Measurements from ENCODE around the gene MFSD11.
A peak's percentile ranks its signal among the peaks of the same experiment; 100 is the strongest.
"Not testable (repeated sequence)": the region's sequence is repeated elsewhere in the genome, so short reads cannot be mapped to it uniquely, and the experiment has no call there.

MFSD11 gene

DNA sequence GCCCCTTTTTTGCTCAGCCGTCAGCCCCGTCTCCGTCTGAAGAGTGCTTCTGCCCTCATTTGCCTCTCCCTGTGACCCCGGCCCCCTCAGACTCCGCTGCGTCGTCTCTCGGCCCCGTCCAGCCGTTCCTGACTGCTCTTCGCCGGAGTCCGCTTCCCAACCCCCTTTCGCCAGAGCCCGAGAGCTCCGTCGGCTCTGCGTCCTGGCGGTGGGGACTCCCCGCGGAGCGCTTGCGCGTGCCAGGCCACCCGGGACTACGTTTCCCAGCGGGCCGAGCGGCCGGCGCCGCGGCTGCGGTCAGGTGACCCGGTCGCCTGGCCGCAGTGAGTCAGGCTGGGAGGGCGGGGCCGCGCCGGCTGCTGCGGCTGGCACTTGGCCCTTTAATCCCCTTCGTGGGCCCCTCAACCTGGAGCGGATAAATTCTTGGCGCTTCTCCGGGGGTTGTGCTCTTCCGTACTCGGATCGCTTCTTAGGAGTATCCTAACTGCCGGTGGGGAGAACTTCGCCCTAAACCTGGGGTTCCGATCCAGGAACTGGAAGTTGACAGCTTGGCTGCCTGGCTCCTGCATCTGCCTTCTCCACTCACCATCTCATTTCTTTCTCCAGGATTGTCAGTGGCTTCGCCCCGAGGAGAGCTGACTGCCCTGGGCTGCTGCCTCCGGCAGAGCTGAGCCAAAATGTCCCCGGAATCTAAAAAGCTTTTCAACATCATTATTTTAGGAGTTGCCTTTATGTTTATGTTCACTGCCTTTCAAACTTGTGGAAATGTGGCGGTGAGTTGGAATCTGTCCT, at the start of gene MFSD11:
Gene MFSD11, plus strand, starts transcription at position 444 of the 792 bp plus-strand sequence. Its CDS starts 234 bp downstream, at position 678.
- Histone ChIP-seq H3K36me3 (ENCODE audit: insufficient read depth, low read length) (peaks cover 40% of the 10 kb centered on the region), H3K27me3 (ENCODE audit: control insufficient read depth in 1 of 2, insufficient read depth in 2 of 2, low read length in 2 of 2) (no peaks in the 10 kb centered on the region), H3K4me1 (ENCODE audit: insufficient read depth, low read length) (peaks cover 62% of the 10 kb centered on the region), H3K4me3 (ENCODE audit: low read depth in 1 of 2, low read length in 2 of 2) (peak within 1 kb of the TSS; percentile 88 to 99), H3K27ac (ENCODE audit: low read depth, low read length) (peak within 1 kb of the TSS; percentile 100), H3K9me3 (ENCODE audit: low read length) (no peaks in the 10 kb centered on the region), H3K9ac (ENCODE audit: low read length) (peak within 1 kb of the TSS; percentile 98)

DNA sequence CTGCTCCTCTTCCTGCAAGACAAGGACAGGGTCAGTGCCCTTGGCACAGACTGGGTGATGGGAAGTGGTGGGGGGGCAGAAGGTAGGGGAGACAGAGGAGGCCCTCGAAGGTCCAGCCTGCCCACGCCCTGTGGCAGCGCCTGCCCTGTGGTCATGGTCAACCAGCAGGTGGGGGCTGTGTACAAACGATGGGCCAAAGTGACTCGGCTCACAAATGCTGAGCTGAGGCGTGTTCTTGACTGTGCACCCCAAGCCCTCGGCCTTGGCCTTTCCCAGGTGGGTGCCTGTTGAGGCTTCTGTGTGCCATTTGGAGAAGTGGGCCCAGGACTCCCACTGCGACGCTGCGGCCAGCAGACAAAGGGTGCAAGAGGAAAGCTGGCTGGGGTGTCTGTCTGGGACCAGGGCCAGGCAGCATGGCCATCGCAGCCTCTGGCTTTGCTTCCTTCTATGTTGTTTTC, 49.7 kb upstream of the MFSD11 start:
- H3K4me3 ChIP-seq (ENCODE audit: low read depth in 1 of 2, low read length in 2 of 2): peak overlapping the region in 1 of 2 donors; percentile 26
- peaks cover 80% of the 10 kb centered on the region for H3K4me1 ChIP-seq (ENCODE audit: insufficient read depth, low read length)
- H3K27me3 ChIP-seq (ENCODE audit: control insufficient read depth in 1 of 2, insufficient read depth in 2 of 2, low read length in 2 of 2): no peaks in the 10 kb centered on the region
- H3K27ac ChIP-seq (ENCODE audit: low read depth, low read length): peak overlapping the region; percentile 96
- no peaks in the 10 kb centered on the region for H3K9me3 ChIP-seq (ENCODE audit: low read length)
- H3K9ac ChIP-seq (ENCODE audit: low read length): peak overlapping the region; percentile 22
- peaks cover 15% of the 10 kb centered on the region for H3K36me3 ChIP-seq (ENCODE audit: insufficient read depth, low read length)

DNA sequence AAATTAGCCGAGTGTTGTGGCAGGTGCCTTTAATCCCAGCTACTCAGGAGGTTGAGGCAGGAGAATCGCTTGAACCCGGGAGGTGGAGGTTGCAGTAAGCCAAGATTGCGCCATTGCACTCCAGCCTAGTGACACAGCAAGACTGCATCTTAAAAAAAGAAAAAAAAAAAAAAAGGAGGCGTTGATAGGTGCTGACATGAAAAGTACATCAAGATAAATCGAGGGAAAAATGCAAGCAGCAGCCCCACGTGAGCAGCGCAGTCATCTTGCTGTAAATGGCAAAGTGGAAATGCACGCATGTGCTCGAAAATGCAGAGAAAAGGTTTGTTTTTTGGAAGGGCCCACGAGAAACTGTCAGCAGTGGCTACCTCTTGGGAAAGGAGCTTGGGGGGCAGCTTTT, 48.1 kb upstream of the MFSD11 start:
- Histone ChIP-seq H3K9ac (ENCODE audit: low read length) (no peak overlapping the region), H3K9me3 (ENCODE audit: low read length) (no peaks in the 10 kb centered on the region), H3K27me3 (ENCODE audit: control insufficient read depth in 1 of 2, insufficient read depth in 2 of 2, low read length in 2 of 2) (no peaks in the 10 kb centered on the region), H3K27ac (ENCODE audit: low read depth, low read length) (no peak overlapping the region), H3K36me3 (ENCODE audit: insufficient read depth, low read length) (peaks cover 8% of the 10 kb centered on the region), H3K4me3 (ENCODE audit: low read depth in 1 of 2, low read length in 2 of 2) (no peak overlapping the region), H3K4me1 (ENCODE audit: insufficient read depth, low read length) (peaks cover 69% of the 10 kb centered on the region)

DNA sequence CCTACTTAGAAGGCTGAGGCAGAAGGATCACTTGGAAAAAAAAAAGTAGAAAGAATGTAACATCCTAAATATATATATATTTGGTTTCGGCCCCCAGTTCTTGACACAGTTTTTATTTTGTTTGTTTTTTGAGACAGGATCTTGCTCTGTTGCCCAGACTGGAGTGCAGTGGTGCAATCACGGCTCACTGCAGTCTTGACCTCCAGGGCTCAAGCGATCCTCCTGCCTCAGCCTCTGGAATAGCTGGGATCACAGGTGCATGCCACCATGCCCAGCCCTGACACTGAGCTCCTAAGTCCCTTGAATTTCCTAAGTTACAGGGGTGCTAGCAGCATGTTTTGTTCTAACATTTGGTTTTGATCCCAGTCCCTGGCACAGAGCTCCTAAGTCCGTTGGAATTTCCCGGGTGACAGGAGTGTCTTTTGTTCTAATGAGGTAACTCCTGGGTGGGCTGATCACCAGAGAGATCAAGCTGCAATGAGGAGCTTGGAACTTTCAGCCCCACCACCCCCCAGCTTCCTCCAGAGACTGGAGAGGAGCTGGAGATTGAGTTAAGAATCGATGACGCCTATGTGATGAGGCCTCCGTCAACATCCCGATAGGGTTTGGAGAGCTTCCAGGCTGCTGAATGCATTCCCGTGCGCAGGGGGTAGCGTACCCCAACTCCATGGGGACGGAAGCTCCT, 47.2 kb upstream of the MFSD11 start:
- H3K9me3 ChIP-seq (ENCODE audit: low read length): no peaks in the 10 kb centered on the region
- no peaks in the 10 kb centered on the region for H3K27me3 ChIP-seq (ENCODE audit: control insufficient read depth in 1 of 2, insufficient read depth in 2 of 2, low read length in 2 of 2)
- H3K27ac ChIP-seq (ENCODE audit: low read depth, low read length): no peak overlapping the region
- no peak overlapping the region for H3K9ac ChIP-seq (ENCODE audit: low read length)
- no peak overlapping the region for H3K4me3 ChIP-seq (ENCODE audit: low read depth in 1 of 2, low read length in 2 of 2)
- H3K4me1 ChIP-seq (ENCODE audit: insufficient read depth, low read length): peaks cover 69% of the 10 kb centered on the region
- peaks cover 3% of the 10 kb centered on the region for H3K36me3 ChIP-seq (ENCODE audit: insufficient read depth, low read length)

DNA sequence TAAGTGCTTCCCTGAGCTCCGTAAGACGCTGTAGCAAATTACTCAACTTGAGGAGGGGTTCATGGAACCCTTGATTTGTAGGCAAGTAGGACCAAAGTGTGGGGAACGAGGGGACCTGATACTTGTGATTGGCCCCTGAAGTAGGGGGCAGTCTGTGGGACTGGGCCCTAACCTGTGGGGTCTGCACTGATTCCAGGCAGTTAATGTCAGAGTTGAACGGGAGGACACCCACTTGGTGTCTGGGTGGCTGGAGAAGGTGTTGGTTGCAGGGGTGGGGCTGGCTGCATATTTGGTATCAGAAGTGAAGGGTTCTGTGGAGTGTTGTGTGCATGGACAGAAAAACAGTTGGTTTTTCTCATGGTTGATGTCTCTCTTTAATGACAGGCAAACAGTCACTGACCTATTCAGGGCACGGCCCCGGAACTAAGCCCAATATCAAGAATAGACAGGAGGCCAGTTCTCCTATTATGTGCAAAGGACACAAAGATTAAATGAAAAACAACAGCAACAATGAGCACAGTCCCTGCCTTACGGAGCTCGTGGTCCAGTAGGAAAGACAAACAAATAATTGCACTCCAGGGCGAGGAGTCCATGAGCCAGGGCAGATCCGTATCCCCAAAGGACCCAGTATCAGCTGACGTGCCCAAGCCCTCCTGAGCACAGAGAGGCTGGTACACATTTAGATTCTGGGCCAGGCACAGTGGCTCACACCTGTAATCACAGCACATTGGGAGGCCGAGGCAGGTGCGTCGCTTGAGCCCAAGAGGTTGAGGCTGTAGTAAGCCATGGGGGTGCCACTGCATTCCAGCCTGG, 46.3 kb upstream of the MFSD11 start:
- Histone ChIP-seq H3K27me3 (ENCODE audit: control insufficient read depth in 1 of 2, insufficient read depth in 2 of 2, low read length in 2 of 2) (no peaks in the 10 kb centered on the region), H3K9me3 (ENCODE audit: low read length) (no peaks in the 10 kb centered on the region), H3K27ac (ENCODE audit: low read depth, low read length) (peak overlapping the region; percentile 29), H3K4me3 (ENCODE audit: low read depth in 1 of 2, low read length in 2 of 2) (no peak overlapping the region), H3K9ac (ENCODE audit: low read length) (no peak overlapping the region), H3K36me3 (ENCODE audit: insufficient read depth, low read length) (no peaks in the 10 kb centered on the region), H3K4me1 (ENCODE audit: insufficient read depth, low read length) (peaks cover 65% of the 10 kb centered on the region)

DNA sequence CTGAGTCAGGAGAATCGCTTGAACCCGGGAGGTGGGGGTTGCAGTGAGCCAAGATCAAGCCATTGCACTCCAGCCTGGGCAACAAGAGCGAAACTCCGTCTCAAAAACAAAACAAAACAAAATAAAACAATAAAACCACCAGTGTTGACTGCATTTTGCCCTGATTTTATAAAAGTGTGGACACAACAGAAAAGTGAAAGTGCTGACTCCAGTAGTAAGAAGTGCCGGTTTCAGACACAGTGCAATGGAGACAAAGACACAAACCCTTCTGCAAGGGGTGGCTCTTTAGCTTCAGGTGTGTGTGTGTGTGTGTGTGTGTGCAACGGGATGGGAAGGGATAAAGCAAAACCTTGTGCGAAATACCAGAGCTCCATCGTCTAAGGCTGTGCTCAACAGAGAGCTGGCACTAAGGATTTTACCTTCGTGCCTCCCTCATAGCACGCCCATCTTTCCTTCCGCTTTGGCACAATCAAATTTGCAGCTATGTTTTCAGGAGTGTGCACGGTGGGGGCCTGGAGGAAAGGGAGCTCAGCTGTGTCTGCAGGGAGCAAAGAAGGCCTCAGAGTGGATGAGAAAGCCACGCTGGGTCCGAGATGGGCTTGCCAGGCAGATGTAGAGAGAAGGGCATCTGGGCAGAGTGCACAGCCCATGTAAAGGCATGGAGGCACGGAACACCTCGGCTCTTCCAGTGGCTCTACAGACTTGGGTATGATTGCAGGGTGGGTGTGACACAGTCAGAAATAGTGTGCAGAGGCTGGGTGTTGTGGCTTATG, 42.7 kb upstream of the MFSD11 start:
- Histone ChIP-seq H3K4me1 (ENCODE audit: insufficient read depth, low read length) (peaks cover 70% of the 10 kb centered on the region), H3K27me3 (ENCODE audit: control insufficient read depth in 1 of 2, insufficient read depth in 2 of 2, low read length in 2 of 2) (no peaks in the 10 kb centered on the region), H3K27ac (ENCODE audit: low read depth, low read length) (peak overlapping the region; percentile 83), H3K9me3 (ENCODE audit: low read length) (no peaks in the 10 kb centered on the region), H3K9ac (ENCODE audit: low read length) (no peak overlapping the region), H3K4me3 (ENCODE audit: low read depth in 1 of 2, low read length in 2 of 2) (peak overlapping the region in 1 of 2 donors; percentile 10), H3K36me3 (ENCODE audit: insufficient read depth, low read length) (no peaks in the 10 kb centered on the region)

DNA sequence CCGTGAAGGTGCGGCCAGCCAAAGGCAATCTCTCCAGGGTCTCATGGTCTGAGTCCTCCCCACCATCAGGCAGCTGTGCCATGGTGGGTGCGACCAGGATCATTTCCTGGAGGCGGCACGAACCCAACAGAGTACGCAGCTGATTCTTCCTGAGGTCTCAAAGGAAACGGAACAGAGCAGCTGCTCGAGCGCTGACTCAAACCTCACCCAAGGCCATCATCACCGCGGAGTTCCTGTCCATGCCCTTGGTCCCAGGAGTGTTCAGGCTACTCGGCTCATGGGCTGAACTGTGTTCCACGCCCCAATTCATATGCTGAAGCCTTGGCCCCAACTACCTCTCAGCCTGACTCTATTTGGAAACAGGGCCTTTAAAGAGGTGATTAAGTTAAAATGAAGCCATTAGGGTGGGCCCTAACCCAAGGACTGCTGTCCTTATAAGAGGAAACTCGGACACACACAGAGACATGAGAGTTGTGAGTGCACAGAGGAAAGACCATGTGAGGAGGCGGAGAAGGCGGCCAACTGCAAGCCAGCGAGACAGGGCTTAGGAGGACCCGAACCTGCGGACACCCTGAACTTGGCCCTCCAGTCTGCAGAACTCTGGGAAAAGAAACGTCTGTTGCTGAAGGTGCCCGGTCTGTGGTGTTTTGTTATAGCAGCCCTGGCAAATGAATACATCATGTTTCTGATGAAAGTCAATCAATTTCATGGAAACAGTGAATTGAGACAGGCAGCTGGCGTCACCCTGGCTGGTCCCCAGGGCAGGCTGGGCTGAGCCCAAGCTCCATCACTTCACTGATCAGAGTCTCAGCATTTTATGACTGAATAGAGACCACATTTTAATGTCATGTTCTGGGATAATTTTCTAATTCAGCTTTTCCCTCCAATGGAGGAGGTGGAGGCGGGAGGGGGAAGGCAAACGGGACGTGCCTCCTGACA, 40.9 kb upstream of the MFSD11 start:
- peak overlapping the region; percentile 89 for H3K27ac ChIP-seq (ENCODE audit: low read depth, low read length)

DNA sequence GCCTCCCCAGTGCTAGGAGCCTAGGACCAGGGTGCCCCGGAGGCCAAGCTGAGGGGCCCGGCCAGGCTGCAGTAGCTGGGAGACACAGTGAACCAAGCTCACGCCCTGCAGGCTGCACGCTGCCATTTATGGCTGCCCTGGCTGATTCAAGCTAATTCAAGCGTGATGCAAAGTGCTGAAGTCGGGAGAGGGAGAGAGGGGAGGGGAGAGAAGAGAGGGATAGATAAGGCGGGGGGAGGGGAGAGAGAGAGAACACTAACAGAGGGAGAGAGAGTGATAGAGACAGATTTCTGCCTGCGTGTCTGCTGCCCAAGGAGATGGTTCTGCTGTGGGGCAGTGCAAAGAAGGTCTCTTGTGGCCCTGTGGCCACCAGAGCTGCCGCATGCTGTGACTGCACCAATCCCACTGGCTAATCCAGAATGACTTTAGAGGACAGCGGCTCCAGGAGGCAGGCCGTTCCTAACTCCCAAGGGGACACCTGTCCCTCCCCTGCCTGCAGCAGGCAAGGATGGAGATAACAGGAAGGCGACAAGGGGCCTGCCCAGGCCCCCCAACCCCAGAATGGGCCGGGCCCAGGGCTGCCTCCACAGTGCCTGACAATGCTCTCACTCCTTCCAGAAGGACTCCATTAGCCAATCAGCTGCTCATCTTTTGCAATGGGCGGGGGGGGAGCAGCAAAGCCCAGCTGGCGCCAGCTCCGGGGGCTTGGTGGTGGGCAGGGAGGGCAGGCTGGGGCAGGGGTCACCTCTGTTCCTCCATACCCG, 40.0 kb upstream of the MFSD11 start:
- H3K27ac ChIP-seq (ENCODE audit: low read depth, low read length): peak overlapping the region; percentile 89
- H3K9me3 ChIP-seq (ENCODE audit: low read length): no peaks in the 10 kb centered on the region
- peaks cover 75% of the 10 kb centered on the region for H3K4me1 ChIP-seq (ENCODE audit: insufficient read depth, low read length)
- H3K4me3 ChIP-seq (ENCODE audit: low read depth in 1 of 2, low read length in 2 of 2): peak overlapping the region in 1 of 2 donors; percentile 27
- H3K27me3 ChIP-seq (ENCODE audit: control insufficient read depth in 1 of 2, insufficient read depth in 2 of 2, low read length in 2 of 2): no peaks in the 10 kb centered on the region
- no peaks in the 10 kb centered on the region for H3K36me3 ChIP-seq (ENCODE audit: insufficient read depth, low read length)
- H3K9ac ChIP-seq (ENCODE audit: low read length): no peak overlapping the region

More for the DNA sequence above, 40.9 kb upstream of the MFSD11 start:
- no peak overlapping the region for H3K9ac ChIP-seq (ENCODE audit: low read length)
- H3K27me3 ChIP-seq (ENCODE audit: control insufficient read depth in 1 of 2, insufficient read depth in 2 of 2, low read length in 2 of 2): no peaks in the 10 kb centered on the region
- no peaks in the 10 kb centered on the region for H3K9me3 ChIP-seq (ENCODE audit: low read length)
- H3K4me3 ChIP-seq (ENCODE audit: low read depth in 1 of 2, low read length in 2 of 2): peak overlapping the region in 1 of 2 donors; percentile 27
- H3K36me3 ChIP-seq (ENCODE audit: insufficient read depth, low read length): no peaks in the 10 kb centered on the region
- H3K4me1 ChIP-seq (ENCODE audit: insufficient read depth, low read length): peaks cover 72% of the 10 kb centered on the region

DNA sequence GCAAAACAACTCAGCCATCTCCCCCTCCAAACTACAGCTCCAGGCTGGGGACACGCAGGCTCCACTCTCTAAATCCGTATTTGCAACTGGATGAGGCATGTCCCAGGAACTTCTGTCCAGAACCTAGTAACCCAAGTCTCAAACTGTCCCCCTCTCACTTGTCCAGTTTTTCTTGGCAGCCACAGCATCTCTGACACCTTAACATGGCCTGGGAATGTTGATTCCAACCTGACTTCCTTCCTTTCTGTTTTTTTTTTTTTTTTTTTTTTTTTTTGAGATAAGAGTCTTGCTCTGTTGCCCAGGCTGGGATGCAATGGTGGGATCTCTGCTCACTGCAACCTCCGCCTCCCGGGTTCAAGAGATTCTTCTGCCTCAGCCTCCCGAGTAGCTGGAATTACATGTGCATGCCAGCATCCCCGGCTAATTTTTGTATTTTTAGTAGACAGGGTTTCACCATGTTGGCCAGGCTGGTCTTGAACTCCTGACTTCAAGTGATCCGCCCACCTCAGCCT, 39.4 kb upstream of the MFSD11 start:
- H3K9ac ChIP-seq (ENCODE audit: low read length); H3K27me3 ChIP-seq (ENCODE audit: control insufficient read depth in 1 of 2, insufficient read depth in 2 of 2, low read length in 2 of 2); H3K4me3 ChIP-seq (ENCODE audit: low read depth in 1 of 2, low read length in 2 of 2); H3K36me3 ChIP-seq (ENCODE audit: insufficient read depth, low read length); H3K9me3 ChIP-seq (ENCODE audit: low read length): not testable (repeated sequence)
- peaks cover 79% of the 10 kb centered on the region for H3K4me1 ChIP-seq (ENCODE audit: insufficient read depth, low read length)
- peak overlapping the region; percentile 92 for H3K27ac ChIP-seq (ENCODE audit: low read depth, low read length)

Data from muscle layer of colon (tissue), 2 donors.